ENCODE data around the gene GNL3.
"Not testable (repeated sequence)": the region's sequence is repeated elsewhere in the genome, so short reads cannot be mapped to it uniquely, and the experiment has no call there.

GNL3 gene

GRCh38 chr3:52651592-52651991, 34.2 kb upstream of the GNL3 start:
- no peak overlapping the region for H3K4me3 ChIP-seq (ENCODE audit: control insufficient read depth, low read depth, low read length)
- no peak for DNase-seq (ENCODE audit: low read depth)
- TF ChIP-seq, protein P1, sequence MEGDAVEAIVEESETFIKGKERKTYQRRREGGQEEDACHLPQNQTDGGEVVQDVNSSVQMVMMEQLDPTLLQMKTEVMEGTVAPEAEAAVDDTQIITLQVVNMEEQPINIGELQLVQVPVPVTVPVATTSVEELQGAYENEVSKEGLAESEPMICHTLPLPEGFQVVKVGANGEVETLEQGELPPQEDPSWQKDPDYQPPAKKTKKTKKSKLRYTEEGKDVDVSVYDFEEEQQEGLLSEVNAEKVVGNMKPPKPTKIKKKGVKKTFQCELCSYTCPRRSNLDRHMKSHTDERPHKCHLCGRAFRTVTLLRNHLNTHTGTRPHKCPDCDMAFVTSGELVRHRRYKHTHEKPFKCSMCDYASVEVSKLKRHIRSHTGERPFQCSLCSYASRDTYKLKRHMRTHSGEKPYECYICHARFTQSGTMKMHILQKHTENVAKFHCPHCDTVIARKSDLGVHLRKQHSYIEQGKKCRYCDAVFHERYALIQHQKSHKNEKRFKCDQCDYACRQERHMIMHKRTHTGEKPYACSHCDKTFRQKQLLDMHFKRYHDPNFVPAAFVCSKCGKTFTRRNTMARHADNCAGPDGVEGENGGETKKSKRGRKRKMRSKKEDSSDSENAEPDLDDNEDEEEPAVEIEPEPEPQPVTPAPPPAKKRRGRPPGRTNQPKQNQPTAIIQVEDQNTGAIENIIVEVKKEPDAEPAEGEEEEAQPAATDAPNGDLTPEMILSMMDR (IDR thresholded peaks at IDR 0.05; ENCODE audit: control insufficient read depth, insufficient read depth, low read depth, low read length, missing control alignments), result no peak

DNA sequence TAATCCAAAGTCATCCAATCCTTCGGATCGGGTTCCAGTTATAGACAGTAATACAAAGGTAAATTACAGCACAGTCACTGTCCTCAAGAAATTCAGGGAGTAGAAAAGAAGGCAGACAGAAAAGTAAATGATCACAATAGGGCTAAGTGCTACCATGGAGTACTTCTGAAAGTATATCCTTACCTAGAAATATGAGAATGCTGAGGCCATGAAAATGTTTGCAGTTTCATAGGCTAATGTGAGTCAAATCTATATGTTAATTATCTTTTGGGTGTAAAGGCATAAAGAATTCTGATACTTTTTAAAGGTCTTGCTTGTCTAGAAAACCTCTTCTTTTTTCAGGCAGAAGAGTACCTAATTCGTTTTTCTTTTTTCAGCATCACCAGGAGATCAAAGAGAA, 29.9 kb upstream of the GNL3 start:
- no peak for DNase-seq (ENCODE audit: low read depth)
- no peak overlapping the region for H3K4me3 ChIP-seq (ENCODE audit: control insufficient read depth, low read depth, low read length)
- TF ChIP-seq, protein P1 (IDR thresholded peaks at IDR 0.05; ENCODE audit: control insufficient read depth, insufficient read depth, low read depth, low read length, missing control alignments), result no peak

DNA sequence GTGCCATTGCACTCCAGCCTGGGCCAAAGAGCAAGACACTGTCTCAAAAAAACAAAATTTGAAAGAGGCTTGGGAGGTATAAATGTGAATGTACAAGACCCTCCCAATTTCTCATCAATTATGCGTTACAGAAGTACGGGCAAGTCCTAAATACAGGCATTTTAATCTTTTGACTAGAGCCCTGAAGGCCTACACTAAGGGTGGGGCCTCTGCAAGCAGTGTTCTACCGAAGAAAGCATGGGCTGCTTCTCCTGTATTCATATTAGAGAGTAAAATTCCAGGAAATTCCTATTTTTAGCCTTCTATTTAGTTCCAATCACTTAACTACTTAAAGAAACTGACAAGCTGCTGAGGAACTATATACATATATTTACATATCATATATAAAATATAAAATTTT, 25.8 kb upstream of the GNL3 start:
- no peak for DNase-seq (ENCODE audit: low read depth)
- no peak overlapping the region for H3K4me3 ChIP-seq (ENCODE audit: control insufficient read depth, low read depth, low read length)
- TF ChIP-seq, protein P1 (IDR thresholded peaks at IDR 0.05; ENCODE audit: control insufficient read depth, insufficient read depth, low read depth, low read length, missing control alignments), result no peak

DNA sequence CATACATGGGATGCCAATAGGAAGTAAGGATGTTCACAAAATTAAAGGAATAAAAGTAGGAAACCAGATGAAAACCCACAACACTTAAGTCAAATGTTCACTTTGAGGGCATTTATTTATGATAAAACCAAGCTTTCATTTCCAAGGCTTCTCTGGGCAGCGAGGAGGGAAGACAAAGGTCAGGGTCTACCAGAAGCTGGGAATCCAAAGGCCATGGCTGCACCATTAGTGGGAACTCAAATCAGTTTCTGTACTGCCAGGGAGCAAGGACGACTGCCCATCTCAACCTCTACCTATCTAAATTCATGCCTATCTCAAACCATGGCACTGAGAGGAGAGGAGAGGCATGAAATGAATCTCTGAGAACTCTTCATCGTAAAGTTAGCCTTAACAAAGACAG, 22.7 kb upstream of the GNL3 start:
- TF ChIP-seq, protein P1 (IDR thresholded peaks at IDR 0.05; ENCODE audit: control insufficient read depth, insufficient read depth, low read depth, low read length, missing control alignments), result no peak
- no peak for DNase-seq (ENCODE audit: low read depth)
- no peak overlapping the region for H3K4me3 ChIP-seq (ENCODE audit: control insufficient read depth, low read depth, low read length)

DNA sequence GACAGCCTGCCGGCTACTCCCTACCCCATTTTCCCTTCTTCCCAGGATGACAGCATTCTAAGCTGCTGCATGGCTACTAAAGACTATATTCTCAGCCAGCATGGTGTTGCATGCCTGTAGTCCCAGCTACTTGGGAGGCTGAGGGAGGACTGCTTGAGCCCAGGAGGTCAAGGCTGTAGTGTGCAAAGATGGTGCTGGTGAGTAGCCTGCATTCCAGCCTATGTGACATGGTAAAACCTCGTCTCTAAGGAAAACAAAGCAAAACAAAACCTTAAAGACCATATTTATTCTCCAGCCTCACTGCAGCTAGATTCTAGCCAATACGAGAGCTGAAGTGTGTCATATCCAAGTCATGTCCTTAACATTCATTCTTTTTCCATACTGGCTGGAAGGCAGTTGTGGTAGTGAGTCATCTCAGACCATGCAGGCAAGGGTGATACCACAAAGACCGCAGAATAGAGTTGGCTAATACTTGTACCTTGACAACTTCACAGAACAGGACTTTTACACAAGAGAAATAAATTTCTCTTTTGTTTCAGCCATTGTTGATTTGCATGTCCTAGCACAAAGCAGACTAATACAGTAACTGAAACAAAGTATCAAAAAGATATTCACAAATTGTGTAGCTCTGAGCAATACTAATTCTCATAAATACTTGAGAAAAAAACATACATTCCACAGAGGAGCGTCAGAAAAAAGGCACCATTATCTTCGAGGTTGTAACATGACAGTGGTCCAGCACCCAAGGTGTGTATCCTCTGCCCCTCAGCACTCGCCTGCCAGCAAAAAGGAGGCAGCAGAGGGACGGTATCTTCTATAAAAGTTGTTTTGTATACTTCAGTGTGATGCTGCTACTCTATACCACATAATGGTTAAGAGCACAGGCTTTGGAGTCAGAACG, 15.0 kb upstream of the GNL3 start:
- H3K4me3 ChIP-seq (ENCODE audit: control insufficient read depth, low read depth, low read length), result no peak overlapping the region
- peak; percentile 100 for DNase-seq (ENCODE audit: low read depth)
- TF ChIP-seq, protein P1 (IDR thresholded peaks at IDR 0.05; ENCODE audit: control insufficient read depth, insufficient read depth, low read depth, low read length, missing control alignments), result no peak

- H3K4me3 ChIP-seq (ENCODE audit: control insufficient read depth, low read depth, low read length), result no peak overlapping the region
- TF ChIP-seq, protein P1 (IDR thresholded peaks at IDR 0.05; ENCODE audit: control insufficient read depth, insufficient read depth, low read depth, low read length, missing control alignments), result no peak
- no peak for DNase-seq (ENCODE audit: low read depth)
Observed at GRCh38 chr3:52671676-52672075, 14.2 kb upstream of the GNL3 start.

- not testable (repeated sequence) for H3K4me3 ChIP-seq (ENCODE audit: control insufficient read depth, low read depth, low read length)
Observed at GRCh38 chr3:52676201-52676600, 9.6 kb upstream of the GNL3 start.

More at GRCh38 chr3:52676201-52676600, 9.6 kb upstream of the GNL3 start:
- DNase-seq (ENCODE audit: low read depth), result not testable (repeated sequence)
